Sigmoid colon (tissue), 7 donors: ENCODE measurements around the gene SPATA2L. TPM values are rescaled to one million over a fixed set of nuclear protein-coding genes. Genes with fewer than 3 reads are reported as not detected.
"Not testable (repeated sequence)": the region's sequence is repeated elsewhere in the genome, so short reads cannot be mapped to it uniquely, and the experiment has no call there.

Experiments
- DNase-seq: peaks from one replicate; pipeline ENCODE4 v3.0.0-alpha.2; 2019
- H3K27ac ChIP-seq, 4 donors: fragments of 200-600 bp; sonication (generic); one replicate each; pipeline ENCODE4 v1.5.1; 2016 to 2019; ENCODE audit warnings: mild to moderate bottlenecking in 1 of 4
- H3K27me3 ChIP-seq, 3 donors: fragments of 200-600 bp; sonication (generic); one replicate each; pipeline ENCODE4 v1.5.1; 2019; ENCODE audit warnings: mild to moderate bottlenecking in 1 of 3
- H3K36me3 ChIP-seq, 4 donors: fragments of 200-600 bp; sonication (generic); one replicate each; pipeline ENCODE4 v1.5.1; 2016 to 2019
- H3K4me1 ChIP-seq, 4 donors: fragments of 200-600 bp; sonication (generic); one replicate each; pipeline ENCODE4 v1.5.1; 2017 to 2019
- H3K4me3 ChIP-seq, 4 donors: fragments of 200-600 bp; sonication (generic); one replicate each; pipeline ENCODE4 v1.5.1; 2017 to 2019; ENCODE audit warnings: mild to moderate bottlenecking in 2 of 4, moderate library complexity in 1 of 4
- H3K9me3 ChIP-seq, 4 donors: fragments of 200-600 bp in 3 of 4; sonication (generic) in 3 of 4; one replicate each; pipeline versions ENCODE4 v1.5.1 to v1.6.1; 2013 to 2019
- EP300 ChIP-seq, 4 donors: sonication (generic); formaldehyde crosslinking; IDR thresholded peaks; one replicate each; pipeline ENCODE4 v1.6.1; 2017; ENCODE audit warnings: antibody characterized with exemption in 4 of 4
- POLR2A ChIP-seq, 2 donors: fragments of 450-650 bp; IDR thresholded peaks; one replicate each; pipeline ENCODE4 v1.6.1; 2016; ENCODE audit warnings: antibody characterized with exemption in 2 of 2, mild to moderate bottlenecking in 2 of 2, moderate library complexity in 2 of 2
- POLR2AphosphoS5 ChIP-seq, 4 donors: sonication (generic); formaldehyde crosslinking; IDR thresholded peaks; one replicate each; pipeline ENCODE4 v1.6.1; 2017; ENCODE audit warnings: antibody characterized with exemption in 4 of 4
- WGBS, 2 donors: extraction: QIAGEN DNeasy Blood & Tissue Kit; methylation state at CpG; one replicate each; pipeline ENCODE4 v1.1.7; 2013; 5-methylcytosine and 5-hydroxymethylcytosine counted together
- intact Hi-C: fragments of 100-400 bp; cut with DNase I; formaldehyde crosslinking; loops from one replicate; pipeline ENCODE4 v1.15.1; 2023
- polyA plus RNA-seq, 3 donors: library from polyadenylated mRNA; stranded (reverse); fragments of 200-250 nt; gene quantifications; one replicate each; pipeline ENCODE4 v1.2.3, GENCODE V29; 2013
- total RNA-seq, 4 donors: library from RNA; depleted of rRNA; stranded (reverse); fragments of >200 nt; gene quantifications; one replicate each; pipeline ENCODE4 v1.1.0, GENCODE V29; 2016
- TF ChIP-seq, protein P1 (sequence below), 4 experiments: fragments of 450-650 bp in 3 of 4; fragments of 200-600 bp in 1 of 4; IDR thresholded peaks; one replicate each; pipeline ENCODE4 v1.5.1; 2016 to 2019; ENCODE audit warnings: antibody characterized with exemption in 4 of 4, mild to moderate bottlenecking in 3 of 4, moderate library complexity in 2 of 4
- donor health status: healthy with polysubstance abuse.
- donor health status: Bipolar disorder and iron deficiency.
- donor health status: healthy.

Gene SPATA2L
- total and polyA plus RNA-seq, 7 donors, result 3.5 to 17.6 (median 11.3) TPM

DNA sequence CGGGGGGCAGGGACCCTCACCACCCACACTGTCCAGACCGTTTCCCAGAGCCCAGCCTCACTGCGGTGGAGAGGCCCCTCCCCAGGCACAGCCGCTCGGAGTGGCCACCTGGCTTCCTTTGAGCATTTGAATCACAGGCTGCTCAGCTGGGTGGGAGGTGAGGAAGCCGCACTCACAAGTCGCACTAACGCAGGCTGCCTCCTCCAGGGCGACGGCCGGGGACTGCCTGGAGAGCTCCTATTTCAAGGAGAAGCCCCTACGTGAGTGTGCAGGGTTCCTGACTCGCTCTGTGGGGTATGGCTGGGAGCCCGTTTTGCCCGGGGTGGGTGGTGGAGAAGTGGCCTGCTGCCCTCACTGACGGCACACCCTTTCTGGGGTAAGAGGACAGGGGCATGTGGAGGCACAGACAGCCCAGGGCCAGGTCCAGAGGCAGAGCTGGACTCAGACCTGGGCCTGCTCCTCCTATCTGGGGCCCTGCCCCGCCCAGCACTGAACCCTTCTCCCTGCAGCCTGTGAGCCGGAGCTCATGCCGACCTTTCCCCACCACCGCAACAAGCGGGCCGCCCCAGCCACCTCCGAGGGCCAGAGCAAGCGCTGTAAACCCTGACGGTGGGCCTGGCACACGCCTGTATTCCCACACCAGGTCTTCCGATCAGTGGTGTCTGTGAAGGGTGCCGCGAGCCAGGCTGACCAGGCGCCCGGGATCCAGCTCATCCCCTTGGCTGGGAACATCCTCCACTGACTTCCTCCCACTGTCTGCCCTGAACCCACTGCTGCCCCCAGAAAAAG is 6.2 kb downstream of the SPATA2L start:
- Histone ChIP-seq H3K4me3 (no peak overlapping the region), H3K4me1 (peaks cover 0 to 7% (median 7%) of the 10 kb centered on the region in 4 donors), H3K9me3 (no peaks in the 10 kb centered on the region), H3K27ac (no peak overlapping the region), H3K36me3 (peaks cover 6 to 61% (median 35%) of the 10 kb centered on the region in 4 donors), H3K27me3 (no peaks in the 10 kb centered on the region)
- WGBS, 2 donors, result 80 to 90% methylated on average over 31 of the region's 31 CpGs
- TF ChIP-seq EP300 (IDR thresholded peaks at IDR 0.05) (no peak), POLR2AphosphoS5 (IDR thresholded peaks at IDR 0.05) (no peak), POLR2A (IDR thresholded peaks at IDR 0.05) (no peak)
- TF ChIP-seq, protein P1, sequence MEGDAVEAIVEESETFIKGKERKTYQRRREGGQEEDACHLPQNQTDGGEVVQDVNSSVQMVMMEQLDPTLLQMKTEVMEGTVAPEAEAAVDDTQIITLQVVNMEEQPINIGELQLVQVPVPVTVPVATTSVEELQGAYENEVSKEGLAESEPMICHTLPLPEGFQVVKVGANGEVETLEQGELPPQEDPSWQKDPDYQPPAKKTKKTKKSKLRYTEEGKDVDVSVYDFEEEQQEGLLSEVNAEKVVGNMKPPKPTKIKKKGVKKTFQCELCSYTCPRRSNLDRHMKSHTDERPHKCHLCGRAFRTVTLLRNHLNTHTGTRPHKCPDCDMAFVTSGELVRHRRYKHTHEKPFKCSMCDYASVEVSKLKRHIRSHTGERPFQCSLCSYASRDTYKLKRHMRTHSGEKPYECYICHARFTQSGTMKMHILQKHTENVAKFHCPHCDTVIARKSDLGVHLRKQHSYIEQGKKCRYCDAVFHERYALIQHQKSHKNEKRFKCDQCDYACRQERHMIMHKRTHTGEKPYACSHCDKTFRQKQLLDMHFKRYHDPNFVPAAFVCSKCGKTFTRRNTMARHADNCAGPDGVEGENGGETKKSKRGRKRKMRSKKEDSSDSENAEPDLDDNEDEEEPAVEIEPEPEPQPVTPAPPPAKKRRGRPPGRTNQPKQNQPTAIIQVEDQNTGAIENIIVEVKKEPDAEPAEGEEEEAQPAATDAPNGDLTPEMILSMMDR (IDR thresholded peaks at IDR 0.05), result no peak
- intact Hi-C loops, result no loop called here
- DNase-seq, result no peak

DNA sequence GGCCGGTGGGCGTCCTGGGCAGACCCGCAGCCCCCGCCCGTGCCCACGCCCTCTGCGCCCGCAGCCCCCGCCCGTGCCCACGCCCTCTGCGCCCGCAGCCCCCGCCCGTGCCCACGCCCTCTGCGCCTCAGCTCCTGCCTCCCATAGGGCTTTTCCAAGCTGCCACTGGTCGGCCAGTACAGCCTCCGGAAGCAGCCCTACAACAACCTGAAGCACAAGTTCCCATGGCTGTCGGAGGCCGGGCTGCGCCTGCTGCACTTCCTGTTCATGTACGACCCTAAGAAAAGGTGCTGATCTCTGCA is 6.8 kb downstream of the SPATA2L start:
- H3K27ac ChIP-seq, intact Hi-C loops, H3K9me3 ChIP-seq, H3K27me3 ChIP-seq, H3K4me1 ChIP-seq, DNase-seq, H3K4me3 ChIP-seq: not testable (repeated sequence)
- H3K36me3 ChIP-seq, result peaks cover 6 to 63% (median 35%) of the 10 kb centered on the region in 4 donors
- 38 to 78% methylated on average over 23 of the region's 23 CpGs for WGBS, 2 donors

DNA sequence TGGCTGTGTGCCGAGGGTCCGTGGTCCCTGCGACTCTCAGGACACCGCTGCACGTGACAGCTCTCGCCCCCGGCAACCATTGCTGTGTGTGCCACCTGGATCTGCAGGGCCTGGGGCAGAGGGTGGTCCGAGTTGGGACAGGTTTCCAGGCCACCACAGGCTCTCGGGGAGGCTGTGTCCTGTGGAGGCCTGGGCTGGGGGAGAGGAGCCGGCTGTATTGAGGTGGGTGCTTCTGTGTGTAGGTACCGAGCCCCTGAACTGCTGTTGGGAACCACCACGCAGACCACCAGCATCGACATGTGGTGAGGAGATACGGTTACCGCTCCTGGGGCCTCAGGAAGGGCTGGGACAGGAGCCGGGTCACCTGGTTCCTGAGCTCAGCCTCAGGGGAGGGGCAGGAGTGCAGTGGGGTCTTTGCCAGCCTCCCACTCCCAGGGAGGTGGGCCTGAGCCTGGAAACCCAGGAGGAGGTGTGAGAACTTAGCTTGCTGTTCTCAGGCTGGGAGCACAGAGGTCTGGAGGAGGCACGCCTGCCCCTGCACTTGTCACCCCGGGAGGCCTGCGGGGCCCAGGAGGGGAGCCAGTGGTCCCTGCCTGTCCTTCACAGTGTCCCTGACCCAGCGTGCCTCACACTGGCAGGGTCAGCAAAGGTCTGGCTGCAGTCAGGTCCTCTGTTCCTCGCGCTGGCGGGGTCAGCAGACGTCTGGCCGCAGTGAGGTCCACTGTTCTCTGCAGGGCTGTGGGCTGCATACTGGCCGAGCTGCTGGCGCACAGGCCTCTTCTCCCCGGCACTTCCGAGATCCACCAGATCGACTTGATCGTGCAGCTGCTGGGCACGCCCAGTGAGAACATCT is 7.3 kb downstream of the SPATA2L start:
- H3K27me3 ChIP-seq, result no peaks in the 10 kb centered on the region
- intact Hi-C loops, result no loop called here
- H3K4me3 ChIP-seq, result no peak overlapping the region
- WGBS, 2 donors, result 75 to 88% methylated on average over 32 of the region's 32 CpGs
- H3K4me1 ChIP-seq, result no peaks in the 10 kb centered on the region
- no peak overlapping the region for H3K27ac ChIP-seq
- H3K36me3 ChIP-seq, result peaks cover 6 to 63% (median 35%) of the 10 kb centered on the region in 4 donors
- TF ChIP-seq, protein P1 (IDR thresholded peaks at IDR 0.05), result no peak
- TF ChIP-seq POLR2AphosphoS5 (IDR thresholded peaks at IDR 0.05) (no peak), EP300 (IDR thresholded peaks at IDR 0.05) (no peak), POLR2A (IDR thresholded peaks at IDR 0.05) (no peak)
- DNase-seq, result peak; percentile 61
- no peaks in the 10 kb centered on the region for H3K9me3 ChIP-seq

DNA sequence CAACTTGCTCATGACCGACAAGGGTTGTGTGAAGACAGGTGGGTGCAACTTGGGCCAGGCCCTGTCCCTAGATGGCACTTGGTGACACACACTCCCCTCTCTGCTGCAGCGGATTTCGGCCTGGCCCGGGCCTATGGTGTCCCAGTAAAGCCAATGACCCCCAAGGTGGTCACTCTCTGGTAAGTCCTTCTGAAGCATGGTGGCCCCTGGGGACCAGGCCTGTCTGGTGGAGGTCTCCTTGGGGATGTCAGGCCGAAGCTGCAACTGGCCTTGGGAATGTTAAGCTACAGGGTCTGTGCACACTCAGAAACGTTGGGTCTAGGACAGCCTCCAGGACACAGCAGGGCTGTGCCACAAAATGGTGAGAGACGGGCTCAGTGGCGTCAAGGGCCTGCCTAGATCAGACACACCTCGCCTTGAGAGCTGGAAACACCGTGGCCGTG is 8.2 kb downstream of the SPATA2L start:
- TF ChIP-seq, protein P1 (IDR thresholded peaks at IDR 0.05), result no peak
- TF ChIP-seq POLR2A (IDR thresholded peaks at IDR 0.05), result no peak
- TF ChIP-seq EP300 (IDR thresholded peaks at IDR 0.05), result no peak
- TF ChIP-seq POLR2AphosphoS5 (IDR thresholded peaks at IDR 0.05), result no peak
- DNase-seq, result peak; percentile 55
- Histone ChIP-seq H3K27me3 (no peaks in the 10 kb centered on the region), H3K4me1 (no peaks in the 10 kb centered on the region), H3K36me3 (peaks cover 6 to 63% (median 35%) of the 10 kb centered on the region in 4 donors), H3K4me3 (no peak overlapping the region), H3K9me3 (no peaks in the 10 kb centered on the region), H3K27ac (no peak overlapping the region)
- 92 to 93% methylated on average over 11 of the region's 11 CpGs for WGBS, 2 donors
- intact Hi-C loops, result no loop called here

DNA sequence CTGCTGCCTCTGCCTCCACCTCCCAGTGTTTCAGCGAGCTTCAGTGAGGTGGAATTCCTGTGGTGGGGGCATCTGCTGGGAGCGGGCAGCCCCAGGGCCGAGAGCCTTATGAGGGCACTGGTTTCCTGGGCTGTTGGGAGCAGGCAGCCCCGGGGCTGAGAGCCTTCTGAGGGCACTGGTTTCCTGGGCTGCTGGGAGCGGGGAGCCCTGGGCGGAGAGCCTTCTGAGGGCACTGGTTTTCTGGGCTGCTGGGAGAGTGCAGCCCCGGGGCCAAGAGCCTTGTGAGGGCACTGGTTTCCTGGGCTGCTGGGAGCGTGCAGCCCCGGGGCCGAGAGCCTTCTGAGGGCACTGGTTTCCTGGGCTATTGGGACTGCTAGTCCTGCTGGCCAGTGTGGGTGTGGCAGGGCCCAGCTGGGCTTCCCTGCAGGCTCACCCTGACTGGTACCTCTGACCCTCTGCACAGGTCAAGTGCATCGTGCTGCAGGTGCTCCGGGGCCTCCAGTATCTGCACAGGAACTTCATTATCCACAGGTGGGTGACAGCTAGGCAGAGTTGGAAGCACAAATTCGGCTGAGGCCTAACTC is 9.4 kb downstream of the SPATA2L start:
- no peak for DNase-seq
- Histone ChIP-seq H3K4me3 (no peak overlapping the region), H3K27me3 (no peaks in the 10 kb centered on the region), H3K9me3 (no peaks in the 10 kb centered on the region), H3K36me3 (peaks cover 6 to 55% (median 35%) of the 10 kb centered on the region in 4 donors), H3K27ac (no peak overlapping the region), H3K4me1 (peaks cover 0 to 11% (median 9%) of the 10 kb centered on the region in 4 donors)
- 92 to 93% methylated on average over 13 of the region's 13 CpGs for WGBS, 2 donors
- no peak for TF ChIP-seq POLR2AphosphoS5 (IDR thresholded peaks at IDR 0.05)
- no peak for TF ChIP-seq EP300 (IDR thresholded peaks at IDR 0.05)
- TF ChIP-seq, protein P1 (IDR thresholded peaks at IDR 0.05), result no peak
- TF ChIP-seq POLR2A (IDR thresholded peaks at IDR 0.05), result no peak
- intact Hi-C loops, result no loop called here
